ENCODE measurements around the gene PLBD2.

Gene PLBD2

GRCh38 chr12:113416091-113416754 lies 57.8 kb downstream of the PLBD2 start:
- no peak for DNase-seq (ENCODE audit: low read depth, low spot score)

- DNase-seq (ENCODE audit: low read depth, low spot score) = no peak
These were observed 60.0 kb downstream of the PLBD2 start for GRCh38 chr12:113418213-113418879.

- DNase-seq (ENCODE audit: low read depth, low spot score) = no peak
These were observed 62.7 kb downstream of the PLBD2 start for GRCh38 chr12:113420996-113421595.

- DNase-seq (ENCODE audit: low read depth, low spot score) = peak; percentile 41
These were observed 63.9 kb downstream of the PLBD2 start, which contains the start of gene SDSL for GRCh38 chr12:113422030-113422885. Gene SDSL (plus strand): TSS chr12:113422380. CDS start chr12:113427983, 5,603 bp downstream.

- no peak for DNase-seq (ENCODE audit: low read depth, low spot score)
These were observed 64.7 kb downstream of the PLBD2 start for GRCh38 chr12:113422886-113423669.

GRCh38 chr12:113424456-113424855 lies 66.1 kb downstream of the PLBD2 start:
- DNase-seq (ENCODE audit: low read depth, low spot score) = no peak

- DNase-seq (ENCODE audit: low read depth, low spot score) = peak; percentile 13
These were observed 66.8 kb downstream of the PLBD2 start for GRCh38 chr12:113424915-113425823.

GRCh38 chr12:113425960-113426453 lies 67.6 kb downstream of the PLBD2 start:
- DNase-seq (ENCODE audit: low read depth, low spot score) = no peak

- DNase-seq (ENCODE audit: low read depth, low spot score) = no peak
These were observed 69.5 kb downstream of the PLBD2 start for GRCh38 chr12:113427882-113428281.

GRCh38 chr12:113428482-113428881 lies 70.1 kb downstream of the PLBD2 start:
- no peak for DNase-seq (ENCODE audit: low read depth, low spot score)

GRCh38 chr12:113432986-113433385 lies 74.6 kb downstream of the PLBD2 start:
- DNase-seq (ENCODE audit: low read depth, low spot score) = no peak

GRCh38 chr12:113435367-113435766 lies 77.0 kb downstream of the PLBD2 start:
- no peak for DNase-seq (ENCODE audit: low read depth, low spot score)

GRCh38 chr12:113436586-113436985 lies 78.2 kb downstream of the PLBD2 start:
- no peak for DNase-seq (ENCODE audit: low read depth, low spot score)

- no peak for DNase-seq (ENCODE audit: low read depth, low spot score)
These were observed 78.8 kb downstream of the PLBD2 start for GRCh38 chr12:113436993-113437728.

- DNase-seq (ENCODE audit: low read depth, low spot score) = no peak
These were observed 79.3 kb downstream of the PLBD2 start for GRCh38 chr12:113437729-113438100.

- no peak for DNase-seq (ENCODE audit: low read depth, low spot score)
These were observed 80.3 kb downstream of the PLBD2 start for GRCh38 chr12:113438523-113439300.

GRCh38 chr12:113439301-113439597 lies 80.9 kb downstream of the PLBD2 start:
- DNase-seq (ENCODE audit: low read depth, low spot score) = no peak

GRCh38 chr12:113439606-113440030 lies 81.2 kb downstream of the PLBD2 start:
- no peak for DNase-seq (ENCODE audit: low read depth, low spot score)

- no peak for DNase-seq (ENCODE audit: low read depth, low spot score)
These were observed 81.9 kb downstream of the PLBD2 start for GRCh38 chr12:113440336-113440735.

All from smooth muscle cell of the brain vasculature (primary cell).